Activated B cell treated with CpG ODN at 0.5 μM for 24 hours (primary cell): ENCODE results near the gene EPS8L1. TPM values are rescaled to one million over a fixed set of nuclear protein-coding genes. Genes with fewer than 3 reads are reported as not detected.
"Not testable (repeated sequence)": the region's sequence is repeated elsewhere in the genome, so short reads cannot be mapped to it uniquely, and the experiment has no call there.

Source experiments
- ATAC-seq: fragments of 200-7000 bp; cut with Tn5 transposase; one replicate; pipeline ENCODE4 v1.10.0; 2021; ENCODE audit warnings: low read depth, mild to moderate bottlenecking, moderate library complexity
- CTCF ChIA-PET: fragments of 350-600 bp; sonication (Branson Sonifier 250); formaldehyde crosslinking; loops from one replicate; lab custom pipeline; 2021; ENCODE audit warnings: antibody characterized with exemption; lab: Charles Lee
- POLR2A ChIA-PET: fragments of 350-600 bp; sonication (Branson Sonifier 250); formaldehyde crosslinking; loops from one replicate; lab custom pipeline; 2021; ENCODE audit warnings: antibody characterized with exemption; lab: Charles Lee
- DNase-seq: peaks from one replicate; pipeline ENCODE4 v3.0.0; 2022
- H3K27ac Mint-ChIP-seq: one replicate; pipeline ENCODE4 v1.8.0; 2020; ENCODE audit warnings: mixed read lengths
- H3K27me3 Mint-ChIP-seq: one replicate; pipeline ENCODE4 v1.8.0; 2021; ENCODE audit warnings: mixed read lengths
- H3K36me3 Mint-ChIP-seq: one replicate; pipeline ENCODE4 v1.8.0; 2021; ENCODE audit warnings: low read depth, mixed read lengths
- H3K4me1 Mint-ChIP-seq: one replicate; pipeline ENCODE4 v1.8.0; 2021; ENCODE audit warnings: mixed read lengths
- H3K4me3 Mint-ChIP-seq: one replicate; pipeline ENCODE4 v1.8.0; 2020; ENCODE audit warnings: mild to moderate bottlenecking, mixed read lengths
- H3K9me3 Mint-ChIP-seq: one replicate; pipeline ENCODE4 v1.8.0; 2020; ENCODE audit warnings: mixed read lengths
- CTCF ChIP-seq: fragments of 200-600 bp; IDR thresholded peaks from one replicate; pipeline ENCODE4 v1.8.0; 2022; ENCODE audit warnings: antibody characterized with exemption, mild to moderate bottlenecking
- intact Hi-C: fragments of 100-400 bp; cut with micrococcal nuclease; formaldehyde crosslinking; loops from one replicate; pipeline ENCODE4 v1.15.1; 2024
- total RNA-seq: library from RNA; stranded (reverse); gene quantifications from 2 replicates; pipeline ENCODE4 v1.2.3, GENCODE V29; 2022

Gene EPS8L1
- total RNA-seq, 1 donor from 2014 or later: 0.38 TPM

- no peak for TF ChIP-seq CTCF
- DNase-seq (no peak), ATAC-seq (no peak)
- H3K36me3 Mint-ChIP-seq: no peaks in the 10 kb centered on the region
- H3K4me3 Mint-ChIP-seq: no peak overlapping the region
- H3K27ac Mint-ChIP-seq: no peak overlapping the region
- H3K4me1 Mint-ChIP-seq: peaks cover 6% of the 10 kb centered on the region
- ChIA-PET POLR2A (no interaction called here), CTCF (no interaction called here)
- intact Hi-C loops: no loop called here
- no peaks in the 10 kb centered on the region for H3K9me3 Mint-ChIP-seq
- no peaks in the 10 kb centered on the region for H3K27me3 Mint-ChIP-seq
Observed at GRCh38 chr19:55032170-55032800, 43.4 kb upstream of the EPS8L1 start.

GRCh38 chr19:55032976-55033643 lies 42.6 kb upstream of the EPS8L1 start:
- H3K4me1 Mint-ChIP-seq, DNase-seq, H3K36me3 Mint-ChIP-seq, H3K9me3 Mint-ChIP-seq, CTCF ChIA-PET, POLR2A ChIA-PET, H3K27me3 Mint-ChIP-seq, H3K4me3 Mint-ChIP-seq, H3K27ac Mint-ChIP-seq, ATAC-seq, intact Hi-C loops: not testable (repeated sequence)

GRCh38 chr19:55034751-55035150 lies 40.9 kb upstream of the EPS8L1 start:
- TF ChIP-seq CTCF: no peak
- POLR2A ChIA-PET: no interaction called here
- no peak for DNase-seq
- H3K9me3 Mint-ChIP-seq: no peaks in the 10 kb centered on the region
- no peak overlapping the region for H3K27ac Mint-ChIP-seq
- intact Hi-C loops: no loop called here
- no peak for ATAC-seq
- CTCF ChIA-PET: no interaction called here
- no peaks in the 10 kb centered on the region for H3K4me1 Mint-ChIP-seq
- no peaks in the 10 kb centered on the region for H3K36me3 Mint-ChIP-seq
- H3K4me3 Mint-ChIP-seq: no peak overlapping the region
- H3K27me3 Mint-ChIP-seq: no peaks in the 10 kb centered on the region

GRCh38 chr19:55036058-55036457 lies 39.6 kb upstream of the EPS8L1 start:
- Mint-ChIP-seq H3K4me3 (no peak overlapping the region), H3K4me1 (no peaks in the 10 kb centered on the region), H3K9me3 (no peaks in the 10 kb centered on the region), H3K27ac (no peak overlapping the region), H3K36me3 (no peaks in the 10 kb centered on the region), H3K27me3 (no peaks in the 10 kb centered on the region)
- ATAC-seq (no peak), DNase-seq (no peak)
- POLR2A ChIA-PET: no interaction called here
- CTCF ChIA-PET: no interaction called here
- no peak for TF ChIP-seq CTCF
- intact Hi-C loops: no loop called here

- ATAC-seq, DNase-seq, H3K4me1 Mint-ChIP-seq, H3K4me3 Mint-ChIP-seq, H3K36me3 Mint-ChIP-seq, POLR2A ChIA-PET, H3K27me3 Mint-ChIP-seq, H3K27ac Mint-ChIP-seq, H3K9me3 Mint-ChIP-seq, CTCF ChIA-PET, intact Hi-C loops: not testable (repeated sequence)
Observed at GRCh38 chr19:55037603-55038002, 38.1 kb upstream of the EPS8L1 start.

- CTCF ChIA-PET, H3K9me3 Mint-ChIP-seq, H3K27me3 Mint-ChIP-seq, H3K4me3 Mint-ChIP-seq, intact Hi-C loops, DNase-seq, POLR2A ChIA-PET, H3K27ac Mint-ChIP-seq, ATAC-seq: not testable (repeated sequence)
- Mint-ChIP-seq H3K4me1 (peaks cover 10% of the 10 kb centered on the region), H3K36me3 (peaks cover 27% of the 10 kb centered on the region)
Observed at GRCh38 chr19:55040654-55041053, 35.0 kb upstream of the EPS8L1 start.
